Mammary epithelial cell (primary cell): ENCODE data around the gene NXN.

Source experiments
- CTCF ChIP-seq, 2 donors: IDR thresholded peaks in 1 of 2; conservative IDR thresholded peaks in 1 of 2; 2 replicates each; pipeline ENCODE4 v1.5.1; 2011 to 2012; ENCODE audit warnings: inconsistent platforms in 2 of 2, low read length in 2 of 2, mild to moderate bottlenecking in 2 of 2, control low read depth in 1 of 2, low read depth in 1 of 2; ENCODE audit not compliant: insufficient read depth in 1 of 2; ENCODE audit errors: extremely low read depth in 1 of 2
- EZH2 ChIP-seq: IDR thresholded peaks from 2 replicates; pipeline ENCODE4 v1.6.1; 2012; ENCODE audit warnings: low read length, inconsistent platforms, borderline replicate concordance

- TF ChIP-seq CTCF (conservative IDR thresholded peaks at IDR 0.05 in 1 of 2, IDR thresholded peaks at IDR 0.05 in 1 of 2; ENCODE audit: extremely low read depth in 1 of 2, insufficient read depth in 1 of 2, low read depth in 1 of 2, low read length in 2 of 2) (no peak), EZH2 (no peak)
These were observed 75.7 kb downstream of the NXN start for GRCh38 chr17:903691-904481.
